HFFc6 (cell line): Measurements from ENCODE around the gene GRB10. TPM values are rescaled to one million over a fixed set of nuclear protein-coding genes. Genes with fewer than 3 reads are reported as not detected.
"Not testable (repeated sequence)": the region's sequence is repeated elsewhere in the genome, so short reads cannot be mapped to it uniquely, and the experiment has no call there.

ENCODE experiments used
- DNase-seq: peaks from one replicate; pipeline ENCODE4 v3.0.0-alpha.2; 2018
- H3K27ac Mint-ChIP-seq: 2 replicates; pipeline ENCODE4 v1.8.0; 2020; ENCODE audit warnings: mild to moderate bottlenecking, mixed read lengths
- H3K27me3 Mint-ChIP-seq: 2 replicates; pipeline ENCODE4 v1.8.0; 2021; ENCODE audit warnings: mild to moderate bottlenecking, moderate library complexity, mixed read lengths; ENCODE audit not compliant: insufficient read depth
- H3K36me3 Mint-ChIP-seq: 2 replicates; pipeline ENCODE4 v1.8.0; 2021; ENCODE audit warnings: low read depth, mixed read lengths
- H3K4me1 Mint-ChIP-seq: 2 replicates; pipeline ENCODE4 v1.8.0; 2020; ENCODE audit warnings: low read depth, mixed read lengths
- H3K4me3 Mint-ChIP-seq: 2 replicates; pipeline ENCODE4 v1.8.0; 2020; ENCODE audit warnings: mild to moderate bottlenecking, moderate library complexity, mixed read lengths
- H3K9me3 Mint-ChIP-seq: 2 replicates; pipeline ENCODE4 v1.8.0; 2020; ENCODE audit warnings: mild to moderate bottlenecking, mixed read lengths
- CTCF ChIP-seq: fragments of 200-600 bp; sonication (generic); IDR thresholded peaks from 2 replicates; pipeline ENCODE4 v1.5.0; 2021; ENCODE audit warnings: antibody characterized with exemption, mild to moderate bottlenecking
- total RNA-seq, 6 experiments: library from RNA; stranded (reverse); fragmentation: NEBNext Ultra II Directional; extraction: Animal tissue kit (Norgen Biotek cat#: 25700); gene quantifications; 2 replicates in 1 of 6; 3 replicates in 5 of 6; pipeline ENCODE4 v1.2.3, GENCODE V29; 2021

The GRB10 gene
- total RNA-seq, 6 experiments from 2014 or later = 13.6 to 17.8 (median 14.8) TPM

- H3K27ac Mint-ChIP-seq = no peak overlapping the region
- TF ChIP-seq CTCF = no peak
- H3K4me3 Mint-ChIP-seq = no peak overlapping the region
- peaks cover 46% of the 10 kb centered on the region for H3K27me3 Mint-ChIP-seq
- no peaks in the 10 kb centered on the region for H3K36me3 Mint-ChIP-seq
- H3K9me3 Mint-ChIP-seq = no peaks in the 10 kb centered on the region
- no peaks in the 10 kb centered on the region for H3K4me1 Mint-ChIP-seq
- no peak for DNase-seq
Observed at GRCh38 chr7:50552139-50552538, 230.6 kb downstream of the GRB10 start.

GRCh38 chr7:50545613-50546012 is 237.1 kb downstream of the GRB10 start:
- not testable (repeated sequence) for H3K9me3 Mint-ChIP-seq, H3K36me3 Mint-ChIP-seq, H3K4me3 Mint-ChIP-seq

GRCh38 chr7:50544992-50545391 is 237.7 kb downstream of the GRB10 start:
- no peaks in the 10 kb centered on the region for H3K9me3 Mint-ChIP-seq
- H3K27me3 Mint-ChIP-seq = peaks cover 31% of the 10 kb centered on the region
- no peaks in the 10 kb centered on the region for H3K4me1 Mint-ChIP-seq
- DNase-seq = no peak
- H3K4me3 Mint-ChIP-seq = no peak overlapping the region
- H3K36me3 Mint-ChIP-seq = no peaks in the 10 kb centered on the region
- no peak for TF ChIP-seq CTCF
- H3K27ac Mint-ChIP-seq = no peak overlapping the region

More at GRCh38 chr7:50545613-50546012, 237.1 kb downstream of the GRB10 start:
- H3K4me1 Mint-ChIP-seq, DNase-seq, H3K27ac Mint-ChIP-seq: not testable (repeated sequence)
- peaks cover 32% of the 10 kb centered on the region for H3K27me3 Mint-ChIP-seq

GRCh38 chr7:50543776-50544442 is 238.8 kb downstream of the GRB10 start:
- Mint-ChIP-seq H3K9me3 (no peaks in the 10 kb centered on the region), H3K27me3 (peaks cover 26% of the 10 kb centered on the region), H3K27ac (no peak overlapping the region), H3K4me3 (no peak overlapping the region), H3K36me3 (no peaks in the 10 kb centered on the region), H3K4me1 (no peaks in the 10 kb centered on the region)
- DNase-seq = no peak
- TF ChIP-seq CTCF = no peak

GRCh38 chr7:50542132-50542531 is 240.6 kb downstream of the GRB10 start:
- Mint-ChIP-seq H3K4me1 (no peaks in the 10 kb centered on the region), H3K27ac (no peak overlapping the region), H3K36me3 (no peaks in the 10 kb centered on the region), H3K9me3 (no peaks in the 10 kb centered on the region), H3K27me3 (peaks cover 22% of the 10 kb centered on the region), H3K4me3 (no peak overlapping the region)
- no peak for TF ChIP-seq CTCF
- no peak for DNase-seq

GRCh38 chr7:50540785-50541579 is 241.7 kb downstream of the GRB10 start:
- Mint-ChIP-seq H3K4me3 (no peak overlapping the region), H3K27me3 (peaks cover 20% of the 10 kb centered on the region), H3K4me1 (peaks cover 8% of the 10 kb centered on the region), H3K27ac (no peak overlapping the region), H3K9me3 (no peaks in the 10 kb centered on the region), H3K36me3 (no peaks in the 10 kb centered on the region)
- DNase-seq = no peak
- TF ChIP-seq CTCF = no peak
